ENCODE results near the gene ZNF385A.
"Not testable (repeated sequence)": the region's sequence is repeated elsewhere in the genome, so short reads cannot be mapped to it uniquely, and the experiment has no call there.

The ZNF385A gene

GRCh38 chr12:54337854-54338650 lies 46.5 kb downstream of the ZNF385A start:
- DNase-seq, result peak in 1 of 10 donors; percentile 41
- intact Hi-C loops (cut with DNase I), result no loop called here

DNA sequence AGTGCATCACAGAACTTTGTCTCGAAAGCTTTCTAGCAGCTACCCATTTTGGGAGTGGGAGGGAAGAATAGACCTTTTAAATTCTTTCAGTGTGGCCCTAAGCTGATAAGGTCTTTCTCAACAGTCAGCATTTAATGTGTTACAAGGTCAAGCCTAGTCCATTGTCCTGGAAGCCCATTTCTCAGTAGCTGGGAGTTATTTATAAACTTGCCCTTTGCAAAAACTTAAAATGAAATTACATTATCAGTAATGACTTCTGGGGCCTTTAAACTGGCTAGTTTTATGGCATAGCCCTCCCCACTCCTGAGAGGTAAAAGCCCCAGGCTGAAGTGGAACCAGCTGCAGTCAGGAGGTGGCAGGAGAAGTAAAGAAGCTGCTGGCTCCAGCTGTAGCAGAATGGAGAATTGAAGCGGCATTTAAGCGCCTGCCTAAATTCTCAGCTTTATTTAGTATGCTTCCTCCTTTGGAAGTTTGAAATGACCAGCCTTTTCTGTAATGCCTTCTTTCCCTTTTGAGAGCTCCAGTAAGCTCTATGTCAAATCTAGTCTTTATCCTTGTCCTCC lies 47.2 kb downstream of the ZNF385A start:
- DNase-seq, result peak in 1 of 10 donors; percentile 20
- intact Hi-C loops (cut with DNase I), result no loop called here

DNA sequence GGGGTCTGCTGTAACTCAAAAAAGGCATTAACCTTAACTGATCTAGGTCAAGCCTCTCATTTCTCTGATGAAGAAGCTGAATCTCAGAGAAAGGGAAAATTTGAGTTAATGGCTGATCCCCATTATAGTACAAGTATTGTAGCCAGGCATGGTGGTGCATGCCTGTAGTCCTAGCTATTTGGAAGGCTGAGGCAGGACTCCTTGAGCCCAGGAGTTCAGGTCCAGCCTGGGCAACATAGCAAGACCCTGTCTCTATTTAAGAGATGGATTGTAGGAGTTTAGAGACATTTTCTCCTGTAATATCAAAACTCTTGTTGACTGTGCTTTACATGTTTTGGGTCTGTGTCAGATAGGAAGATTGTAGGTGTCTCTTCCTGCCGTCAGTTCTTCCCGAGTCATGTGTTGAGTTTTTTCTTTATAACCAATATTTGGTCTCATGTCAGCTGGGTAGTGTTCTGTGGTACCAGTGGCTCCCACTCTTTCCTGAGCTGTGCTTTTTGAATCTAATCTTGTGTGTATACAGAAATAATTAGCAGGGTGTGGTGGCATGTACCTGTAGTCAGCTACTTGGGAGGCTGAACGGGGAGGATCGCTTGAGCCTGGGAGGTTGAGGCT lies 51.0 kb downstream of the ZNF385A start:
- no peak for DNase-seq
- intact Hi-C loops (cut with DNase I), result no loop called here

DNA sequence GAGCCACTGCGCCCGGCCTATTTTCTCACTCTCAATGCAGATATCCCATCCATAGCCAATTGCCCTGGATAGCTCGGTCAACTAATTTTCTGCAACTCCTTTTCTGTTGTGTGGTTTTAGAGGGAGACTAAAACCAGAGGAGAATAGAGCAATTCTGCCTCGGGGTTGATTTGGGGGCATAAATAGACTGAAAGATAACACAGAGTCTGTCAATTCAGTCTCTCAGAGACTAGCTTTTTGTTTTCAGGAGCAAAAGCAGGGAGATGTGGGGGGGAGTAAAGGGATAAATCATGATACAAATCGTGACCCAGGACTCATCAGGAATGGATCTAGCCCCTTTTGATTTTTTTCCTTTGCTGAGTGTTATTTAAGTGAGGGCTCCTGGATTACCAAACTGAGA lies 53.1 kb downstream of the ZNF385A start:
- intact Hi-C loops (cut with DNase I), result no loop called here
- no peak for DNase-seq

- intact Hi-C loops (cut with DNase I), result no loop called here
These were observed 54.1 kb downstream of the ZNF385A start for GRCh38 chr12:54330442-54330841.

DNA sequence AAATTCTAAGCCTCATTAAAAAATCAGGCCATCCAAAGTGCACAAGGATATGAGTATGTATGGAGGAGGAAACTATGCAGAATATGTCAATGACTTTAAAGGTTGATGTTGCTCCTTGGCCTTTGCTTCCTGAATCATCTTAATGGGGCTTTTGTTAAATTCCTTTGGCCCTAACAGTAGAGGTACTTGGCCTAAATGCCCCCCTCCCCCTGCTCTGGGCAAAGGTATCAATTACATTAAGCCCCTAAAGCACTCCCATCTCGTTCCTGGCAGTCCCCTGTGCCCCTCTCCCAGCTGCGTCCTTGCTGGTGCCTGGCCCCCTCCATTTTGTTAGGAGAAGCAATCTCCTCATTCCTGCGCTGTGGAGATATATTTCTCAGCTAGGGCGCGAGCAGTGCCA lies 54.8 kb downstream of the ZNF385A start:
- DNase-seq, result no peak
- intact Hi-C loops (cut with DNase I), result loop anchor here (10.0 kb wide), 1 partner anchor 75 kb away; no protein-coding TSS in a partner anchor

More at GRCh38 chr12:54330442-54330841, 54.1 kb downstream of the ZNF385A start:
- DNase-seq, result no peak

DNA sequence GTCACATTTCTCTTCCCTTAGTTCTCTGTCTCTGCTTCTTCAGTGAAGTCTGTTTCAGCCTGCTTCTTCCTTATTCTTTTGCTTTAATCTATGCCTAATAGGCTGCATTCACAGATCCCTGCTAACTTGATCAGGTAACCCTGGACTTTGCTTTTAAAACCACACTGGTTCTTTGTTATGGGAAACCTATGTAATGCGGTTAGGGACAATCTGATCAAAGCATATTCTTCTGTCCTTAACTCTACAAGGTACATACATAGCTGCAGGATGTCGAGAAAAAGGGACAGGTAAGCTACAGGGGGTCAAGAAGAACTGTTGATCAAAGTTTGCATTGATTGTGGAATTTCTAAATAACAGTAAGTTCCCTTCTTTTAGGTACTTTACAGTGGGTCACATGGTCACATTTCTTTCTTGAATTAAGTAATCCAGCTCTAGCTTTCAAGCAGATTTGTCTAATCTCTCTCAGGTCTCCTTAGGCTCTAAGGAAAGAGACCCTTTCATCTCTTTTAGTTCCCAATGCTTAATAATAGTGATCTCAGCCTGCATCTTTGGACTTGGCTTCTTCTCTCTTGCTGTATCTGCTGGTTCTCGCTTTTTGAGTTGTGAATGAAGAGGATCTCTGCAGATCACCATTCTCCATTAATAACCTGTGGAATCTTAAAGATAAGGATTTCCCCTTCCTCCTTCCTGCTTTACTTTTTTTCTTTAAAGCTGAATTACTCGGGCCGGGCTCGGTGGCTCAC lies 55.8 kb downstream of the ZNF385A start:
- intact Hi-C loops (cut with DNase I), result loop anchor here (10.0 kb wide), 1 partner anchor 74 kb away; no protein-coding TSS in a partner anchor
- no peak for DNase-seq

GRCh38 chr12:54325442-54326109 lies 59.0 kb downstream of the ZNF385A start:
- intact Hi-C loops (cut with DNase I), result loop anchor here (1.0 to 10.0 kb wide), 2 partner anchors 34 to 71 kb away; no protein-coding TSS in a partner anchor
- DNase-seq, result not testable (repeated sequence)

DNA sequence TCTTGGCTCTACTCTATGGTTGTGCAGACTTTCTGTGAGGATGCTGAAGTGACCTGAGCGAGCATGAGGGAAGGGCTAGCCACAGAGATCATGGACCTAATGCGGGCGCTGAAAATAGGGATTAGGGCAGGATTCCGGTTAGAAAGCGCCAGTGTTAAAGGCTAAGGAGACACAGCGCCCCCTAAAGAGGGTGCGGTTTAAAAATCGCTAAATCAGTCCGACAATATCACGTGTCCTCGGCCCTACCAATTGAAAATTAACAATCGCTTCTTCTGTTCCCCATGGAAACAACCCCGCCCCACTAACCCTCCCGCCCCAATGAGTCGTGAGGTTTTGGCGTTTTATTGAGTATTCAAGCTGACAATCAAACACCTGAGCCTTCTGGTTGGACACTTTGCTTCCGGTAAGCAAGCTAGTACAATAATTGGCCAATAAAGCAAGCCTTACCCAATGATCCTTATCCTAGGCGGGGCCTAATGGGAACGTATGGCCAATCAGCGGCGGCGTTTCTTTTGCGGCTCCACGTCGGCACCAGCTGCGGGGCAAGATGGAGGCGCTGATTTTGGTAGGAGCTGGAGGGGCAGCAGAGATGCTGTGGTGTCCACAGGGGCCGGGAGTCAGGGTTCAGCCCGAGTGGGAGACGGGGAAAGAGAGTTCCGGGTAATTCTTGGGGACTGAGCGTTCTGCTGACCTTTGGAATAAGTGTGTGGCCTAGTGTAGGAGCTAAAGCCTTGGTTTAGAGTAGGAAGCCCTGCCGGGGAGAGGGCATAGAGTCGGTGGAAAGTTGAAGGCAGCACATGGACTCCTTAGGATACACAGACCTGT lies 59.7 kb downstream of the ZNF385A start, which contains the start of gene COPZ1:
Gene COPZ1 (plus strand): TSS at position 515 of the 825 bp plus-strand sequence. CDS start 33 bp downstream, at position 548.
- DNase-seq, result peak; percentile 91 to 99 (median 94)
- intact Hi-C loops (cut with DNase I), result loop anchor here (1.0 to 10.0 kb wide), 3 partner anchors 34 to 105 kb away; no protein-coding TSS in a partner anchor

DNA sequence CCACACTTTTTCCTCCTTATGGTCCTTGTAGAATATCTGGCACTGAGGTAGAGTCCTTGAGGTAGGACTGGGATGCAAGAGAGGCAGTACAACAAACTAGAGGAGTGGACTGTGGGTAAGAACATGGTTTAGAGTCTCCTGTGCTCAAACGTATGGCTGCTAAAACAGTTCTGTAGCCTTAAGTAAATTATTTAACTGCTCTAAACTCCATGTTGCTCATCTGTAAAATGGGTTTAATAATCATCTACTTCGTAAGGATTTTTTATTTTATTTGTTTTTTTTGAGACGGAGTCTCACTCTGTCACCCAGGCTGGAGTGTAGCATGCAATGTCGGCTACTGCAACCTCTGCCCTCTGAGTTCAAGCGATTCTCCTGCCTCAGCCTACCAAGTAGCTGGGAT lies 63.2 kb downstream of the ZNF385A start:
- no peak for DNase-seq
- intact Hi-C loops (cut with DNase I), result loop anchor here (10.0 kb wide), 1 partner anchor 67 kb away; no protein-coding TSS in a partner anchor

Data from posterior cingulate gyrus (tissue), 11 donors.